Vagina (tissue), 2 donors: ENCODE data around the gene OR2V2. TPM values are rescaled to one million over a fixed set of nuclear protein-coding genes. Genes with fewer than 3 reads are reported as not detected.
"Not testable (repeated sequence)": the region's sequence is repeated elsewhere in the genome, so short reads cannot be mapped to it uniquely, and the experiment has no call there.

ENCODE experiments used
- DNase-seq, 2 donors: peaks; one replicate each; pipeline ENCODE4 v3.0.0-alpha.2; 2017; ENCODE audit errors: extremely low spot score in 2 of 2
- H3K27ac ChIP-seq: fragments of 200-600 bp; sonication (generic); one replicate; pipeline ENCODE4 v1.5.1; 2019
- H3K27me3 ChIP-seq: fragments of 200-600 bp; sonication (generic); one replicate; pipeline ENCODE4 v1.5.1; 2019
- H3K36me3 ChIP-seq, 2 donors: fragments of 200-600 bp; sonication (generic); one replicate each; pipeline ENCODE4 v1.5.1; 2017 to 2019
- H3K4me1 ChIP-seq: fragments of 200-600 bp; sonication (generic); one replicate; pipeline ENCODE4 v1.5.1; 2019
- H3K4me3 ChIP-seq, 2 donors: fragments of 200-600 bp; sonication (generic); 1 replicate in 1 of 2; 2 replicates in 1 of 2; pipeline ENCODE4 v1.5.1; 2016 to 2019
- H3K9me3 ChIP-seq: fragments of 200-600 bp; sonication (generic); one replicate; pipeline ENCODE4 v1.5.1; 2019
- POLR2A ChIP-seq, 2 donors: fragments of 450-650 bp; IDR thresholded peaks; one replicate each; pipeline ENCODE4 v1.6.1; 2017; ENCODE audit warnings: antibody characterized with exemption in 2 of 2, mild to moderate bottlenecking in 2 of 2, moderate library complexity in 2 of 2
- POLR2AphosphoS5 ChIP-seq, 2 donors: sonication (generic); formaldehyde crosslinking; IDR thresholded peaks; one replicate each; pipeline ENCODE4 v1.9.0; 2017; ENCODE audit warnings: antibody characterized with exemption in 2 of 2, mild to moderate bottlenecking in 2 of 2, low read depth in 1 of 2; ENCODE audit not compliant: insufficient read depth in 1 of 2
- intact Hi-C: fragments of 100-400 bp; cut with DNase I; formaldehyde crosslinking; loops from one replicate; pipeline ENCODE4 v1.15.1; 2023
- total RNA-seq: library from RNA; depleted of rRNA; stranded (reverse); fragments of >200 nt; gene quantifications from one replicate; pipeline ENCODE4 v1.2.3, GENCODE V29; 2016
- TF ChIP-seq, protein P1 (sequence below), 3 experiments: fragments of 450-650 bp in 2 of 3; fragments of 200-600 bp in 1 of 3; sonication (generic) in 1 of 3; IDR thresholded peaks; one replicate each; pipeline ENCODE4 v1.5.1; 2017 to 2019; ENCODE audit warnings: antibody characterized with exemption in 3 of 3, mild to moderate bottlenecking in 2 of 3, moderate library complexity in 2 of 3

The OR2V2 gene
- total RNA-seq, 1 donor from 2014 or later = not detected

DNA sequence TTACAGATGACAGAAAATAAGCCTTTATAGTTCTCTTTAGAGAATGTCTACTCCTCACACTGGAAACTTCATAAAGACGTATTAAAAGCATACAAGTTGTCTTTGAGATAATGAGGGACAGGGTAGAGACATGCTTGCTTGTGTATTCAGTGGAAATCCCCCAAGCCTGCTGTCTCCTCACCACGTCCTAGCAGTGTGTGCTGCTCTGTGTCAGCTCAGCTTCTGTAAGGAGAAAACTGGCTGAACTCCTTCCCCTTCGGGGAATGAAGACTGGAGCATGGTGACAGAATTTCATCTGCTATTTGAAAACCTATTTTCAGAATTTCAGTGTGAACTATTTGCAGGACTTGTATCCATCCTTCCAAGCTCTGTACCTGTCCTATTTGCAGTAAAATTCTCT, 9.4 kb downstream of the OR2V2 start:
- no peak for DNase-seq
- Histone ChIP-seq H3K4me3 (no peak overlapping the region), H3K27me3 (no peaks in the 10 kb centered on the region), H3K4me1 (peaks cover 7% of the 10 kb centered on the region), H3K9me3 (no peaks in the 10 kb centered on the region), H3K36me3 (no peaks in the 10 kb centered on the region), H3K27ac (no peak overlapping the region)
- intact Hi-C loops = no loop called here
- TF ChIP-seq POLR2A (IDR thresholded peaks at IDR 0.05) (no peak), POLR2AphosphoS5 (IDR thresholded peaks at IDR 0.05; ENCODE audit: insufficient read depth in 1 of 2, low read depth in 1 of 2) (no peak)
- TF ChIP-seq, protein P1, sequence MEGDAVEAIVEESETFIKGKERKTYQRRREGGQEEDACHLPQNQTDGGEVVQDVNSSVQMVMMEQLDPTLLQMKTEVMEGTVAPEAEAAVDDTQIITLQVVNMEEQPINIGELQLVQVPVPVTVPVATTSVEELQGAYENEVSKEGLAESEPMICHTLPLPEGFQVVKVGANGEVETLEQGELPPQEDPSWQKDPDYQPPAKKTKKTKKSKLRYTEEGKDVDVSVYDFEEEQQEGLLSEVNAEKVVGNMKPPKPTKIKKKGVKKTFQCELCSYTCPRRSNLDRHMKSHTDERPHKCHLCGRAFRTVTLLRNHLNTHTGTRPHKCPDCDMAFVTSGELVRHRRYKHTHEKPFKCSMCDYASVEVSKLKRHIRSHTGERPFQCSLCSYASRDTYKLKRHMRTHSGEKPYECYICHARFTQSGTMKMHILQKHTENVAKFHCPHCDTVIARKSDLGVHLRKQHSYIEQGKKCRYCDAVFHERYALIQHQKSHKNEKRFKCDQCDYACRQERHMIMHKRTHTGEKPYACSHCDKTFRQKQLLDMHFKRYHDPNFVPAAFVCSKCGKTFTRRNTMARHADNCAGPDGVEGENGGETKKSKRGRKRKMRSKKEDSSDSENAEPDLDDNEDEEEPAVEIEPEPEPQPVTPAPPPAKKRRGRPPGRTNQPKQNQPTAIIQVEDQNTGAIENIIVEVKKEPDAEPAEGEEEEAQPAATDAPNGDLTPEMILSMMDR (IDR thresholded peaks at IDR 0.05) = no peak

GRCh38 chr5:181158869-181159268, 11.5 kb downstream of the OR2V2 start:
- intact Hi-C loops = no loop called here
- Histone ChIP-seq H3K27me3 (no peaks in the 10 kb centered on the region), H3K4me3 (no peak overlapping the region), H3K36me3 (no peaks in the 10 kb centered on the region), H3K9me3 (no peaks in the 10 kb centered on the region), H3K4me1 (peaks cover 7% of the 10 kb centered on the region), H3K27ac (no peak overlapping the region)
- DNase-seq = no peak
- TF ChIP-seq POLR2AphosphoS5 (IDR thresholded peaks at IDR 0.05; ENCODE audit: insufficient read depth in 1 of 2, low read depth in 1 of 2) = no peak
- no peak for TF ChIP-seq POLR2A (IDR thresholded peaks at IDR 0.05)
- TF ChIP-seq, protein P1 (IDR thresholded peaks at IDR 0.05) = no peak

DNA sequence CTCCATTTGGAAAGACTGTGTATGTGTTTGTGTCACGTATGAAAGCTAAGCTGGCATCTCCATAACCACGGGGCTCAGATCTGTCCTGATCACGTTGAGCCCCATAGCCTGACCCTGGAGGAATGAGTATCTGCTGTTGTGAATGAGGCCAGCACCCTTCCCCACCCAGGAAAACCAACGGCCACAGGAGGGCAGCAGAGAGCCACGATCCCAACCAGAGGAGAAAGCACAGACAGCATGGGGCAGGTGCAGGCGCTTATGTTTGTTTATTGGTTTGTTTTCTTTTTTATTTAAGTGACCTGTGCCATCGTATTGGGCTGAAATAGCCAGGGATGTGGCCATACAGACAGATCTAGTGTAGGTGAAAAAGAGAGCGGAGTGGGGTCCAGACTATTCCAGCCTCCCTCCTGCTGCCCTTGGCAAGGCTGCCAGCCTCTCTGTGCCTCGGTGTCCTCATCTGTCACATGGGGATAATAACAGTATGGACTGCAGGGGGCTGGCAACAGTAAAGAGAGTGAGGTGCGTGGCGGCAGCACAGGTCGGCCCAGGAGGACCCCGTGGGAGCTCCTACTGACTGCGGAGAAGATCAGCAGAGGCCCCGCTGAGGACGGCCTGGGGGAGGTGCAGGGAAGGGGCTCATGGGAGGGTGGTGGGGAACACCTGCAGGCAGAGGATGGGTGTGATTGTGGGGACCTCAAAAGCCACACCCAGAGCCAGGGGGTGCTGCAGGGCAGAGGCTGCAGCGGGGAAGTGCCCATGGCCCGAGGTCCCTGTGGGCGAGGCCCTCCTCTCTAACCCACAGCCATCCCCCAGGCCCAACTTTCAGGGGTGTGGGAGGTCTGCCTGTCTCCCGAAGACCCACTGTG, 12.1 kb downstream of the OR2V2 start:
- DNase-seq = no peak
- Histone ChIP-seq H3K27ac (no peak overlapping the region), H3K9me3 (no peaks in the 10 kb centered on the region), H3K27me3 (no peaks in the 10 kb centered on the region), H3K4me3 (no peak overlapping the region), H3K4me1 (peaks cover 7% of the 10 kb centered on the region), H3K36me3 (no peaks in the 10 kb centered on the region)
- intact Hi-C loops = no loop called here
- TF ChIP-seq POLR2A (IDR thresholded peaks at IDR 0.05) = no peak
- TF ChIP-seq, protein P1 (IDR thresholded peaks at IDR 0.05) = peak; percentile 63 to 77 (median 75)
- TF ChIP-seq POLR2AphosphoS5 (IDR thresholded peaks at IDR 0.05; ENCODE audit: insufficient read depth in 1 of 2, low read depth in 1 of 2) = peak in 1 of 2 donors; percentile 41

DNA sequence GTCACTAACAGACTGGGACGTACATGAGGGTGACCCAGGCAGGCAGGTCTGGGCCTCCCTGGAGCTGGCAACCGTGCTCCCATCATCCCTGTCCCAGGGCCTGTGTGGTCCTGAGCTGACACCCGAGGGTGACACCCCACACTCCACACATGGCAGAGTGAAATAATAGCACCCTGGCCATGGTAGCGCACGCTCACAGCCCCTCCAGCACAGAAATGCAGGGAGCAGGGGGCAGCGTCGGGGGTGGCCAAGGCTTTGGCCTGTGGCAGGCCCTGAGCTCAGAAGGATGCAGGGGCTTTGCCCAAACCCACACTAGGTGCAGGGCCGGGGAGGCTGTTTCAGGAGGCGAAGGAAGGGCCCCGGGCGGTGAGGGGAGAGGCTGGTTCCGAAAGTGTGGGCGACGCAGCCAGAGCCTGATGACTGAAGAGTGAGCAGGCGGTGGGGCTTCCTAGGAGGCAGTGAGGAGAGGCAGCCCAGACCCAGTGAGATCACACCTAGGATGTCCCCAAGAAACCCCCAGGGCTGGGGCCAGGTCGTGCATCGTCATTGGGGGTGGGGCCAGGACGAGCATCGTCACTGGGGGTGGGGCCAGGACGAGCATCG, 12.9 kb downstream of the OR2V2 start:
- intact Hi-C loops = no loop called here

GRCh38 chr5:181160755-181161533, 13.6 kb downstream of the OR2V2 start:
- H3K27ac ChIP-seq, H3K4me1 ChIP-seq, H3K27me3 ChIP-seq, H3K36me3 ChIP-seq, DNase-seq, H3K9me3 ChIP-seq, intact Hi-C loops: not testable (repeated sequence)
- H3K4me3 ChIP-seq = peak overlapping the region; percentile 16 to 30

More for the DNA sequence above, 12.9 kb downstream of the OR2V2 start:
- TF ChIP-seq POLR2AphosphoS5 (IDR thresholded peaks at IDR 0.05; ENCODE audit: insufficient read depth in 1 of 2, low read depth in 1 of 2) (peak in 1 of 2 donors; percentile 17), POLR2A (IDR thresholded peaks at IDR 0.05) (no peak)
- TF ChIP-seq, protein P1 (IDR thresholded peaks at IDR 0.05) = no peak
- H3K27ac ChIP-seq = no peak overlapping the region
- H3K4me3 ChIP-seq = peak overlapping the region; percentile 16 to 32
- DNase-seq = no peak
- no peaks in the 10 kb centered on the region for H3K9me3 ChIP-seq
- no peaks in the 10 kb centered on the region for H3K27me3 ChIP-seq
- H3K36me3 ChIP-seq = no peaks in the 10 kb centered on the region
- H3K4me1 ChIP-seq = peaks cover 7% of the 10 kb centered on the region
